ENCODE measurements around the gene CPSF6.

CPSF6 gene

GRCh38 chr12:69238589-69239351 lies 599 bp upstream of the CPSF6 start:
- Histone ChIP-seq H3K4me1 (ENCODE audit: control insufficient read depth, insufficient read depth, low read length, poor library complexity, severe bottlenecking) (peaks cover 36% of the 10 kb centered on the region), H3K36me3 (ENCODE audit: control insufficient read depth, insufficient read depth, low read length) (no peaks in the 10 kb centered on the region), H3K9me3 (ENCODE audit: control insufficient read depth, low read length) (no peaks in the 10 kb centered on the region), H3K27ac (ENCODE audit: insufficient read depth, low read length, poor library complexity, severe bottlenecking) (peak overlapping the region; percentile 82), H3K4me3 (ENCODE audit: insufficient read depth, low read depth, low read length, poor library complexity, severe bottlenecking) (peak overlapping the region; percentile 87), H3K27me3 (replicated peaks; ENCODE audit: control insufficient read depth, insufficient read depth, low read length, poor library complexity, severe bottlenecking) (no peaks in the 10 kb centered on the region)
- DNase-seq = no peak

- Histone ChIP-seq H3K27ac (ENCODE audit: insufficient read depth, low read length, poor library complexity, severe bottlenecking) (peak overlapping the region; percentile 82), H3K36me3 (ENCODE audit: control insufficient read depth, insufficient read depth, low read length) (no peaks in the 10 kb centered on the region), H3K4me1 (ENCODE audit: control insufficient read depth, insufficient read depth, low read length, poor library complexity, severe bottlenecking) (peaks cover 36% of the 10 kb centered on the region), H3K9me3 (ENCODE audit: control insufficient read depth, low read length) (no peaks in the 10 kb centered on the region), H3K27me3 (replicated peaks; ENCODE audit: control insufficient read depth, insufficient read depth, low read length, poor library complexity, severe bottlenecking) (no peaks in the 10 kb centered on the region), H3K4me3 (ENCODE audit: insufficient read depth, low read depth, low read length, poor library complexity, severe bottlenecking) (peak overlapping the region; percentile 87)
- peak; percentile 16 to 40 (median 35) for DNase-seq
Observed at GRCh38 chr12:69239922-69240630, 707 bp downstream of the CPSF6 start.

GRCh38 chr12:69240631-69240995 lies 1.2 kb downstream of the CPSF6 start:
- peak in 1 of 3 donors; percentile 18 for DNase-seq
- Histone ChIP-seq H3K36me3 (ENCODE audit: control insufficient read depth, insufficient read depth, low read length) (no peaks in the 10 kb centered on the region), H3K27me3 (replicated peaks; ENCODE audit: control insufficient read depth, insufficient read depth, low read length, poor library complexity, severe bottlenecking) (no peaks in the 10 kb centered on the region), H3K27ac (ENCODE audit: insufficient read depth, low read length, poor library complexity, severe bottlenecking) (peak overlapping the region; percentile 82), H3K9me3 (ENCODE audit: control insufficient read depth, low read length) (no peaks in the 10 kb centered on the region), H3K4me1 (ENCODE audit: control insufficient read depth, insufficient read depth, low read length, poor library complexity, severe bottlenecking) (peaks cover 36% of the 10 kb centered on the region), H3K4me3 (ENCODE audit: insufficient read depth, low read depth, low read length, poor library complexity, severe bottlenecking) (peak overlapping the region; percentile 87)

GRCh38 chr12:69241438-69242092 lies 2.2 kb downstream of the CPSF6 start:
- Histone ChIP-seq H3K4me1 (ENCODE audit: control insufficient read depth, insufficient read depth, low read length, poor library complexity, severe bottlenecking) (peaks cover 36% of the 10 kb centered on the region), H3K4me3 (ENCODE audit: insufficient read depth, low read depth, low read length, poor library complexity, severe bottlenecking) (no peak overlapping the region), H3K9me3 (ENCODE audit: control insufficient read depth, low read length) (no peaks in the 10 kb centered on the region), H3K36me3 (ENCODE audit: control insufficient read depth, insufficient read depth, low read length) (no peaks in the 10 kb centered on the region), H3K27me3 (replicated peaks; ENCODE audit: control insufficient read depth, insufficient read depth, low read length, poor library complexity, severe bottlenecking) (no peaks in the 10 kb centered on the region), H3K27ac (ENCODE audit: insufficient read depth, low read length, poor library complexity, severe bottlenecking) (no peak overlapping the region)
- DNase-seq = no peak

GRCh38 chr12:69243099-69244084 lies 4.0 kb downstream of the CPSF6 start:
- H3K27ac ChIP-seq (ENCODE audit: insufficient read depth, low read length, poor library complexity, severe bottlenecking) = no peak overlapping the region
- no peaks in the 10 kb centered on the region for H3K9me3 ChIP-seq (ENCODE audit: control insufficient read depth, low read length)
- DNase-seq = no peak
- no peaks in the 10 kb centered on the region for H3K36me3 ChIP-seq (ENCODE audit: control insufficient read depth, insufficient read depth, low read length)
- H3K4me1 ChIP-seq (ENCODE audit: control insufficient read depth, insufficient read depth, low read length, poor library complexity, severe bottlenecking) = peaks cover 34% of the 10 kb centered on the region
- H3K4me3 ChIP-seq (ENCODE audit: insufficient read depth, low read depth, low read length, poor library complexity, severe bottlenecking) = no peak overlapping the region
- H3K27me3 ChIP-seq (replicated peaks; ENCODE audit: control insufficient read depth, insufficient read depth, low read length, poor library complexity, severe bottlenecking) = no peaks in the 10 kb centered on the region

DNA sequence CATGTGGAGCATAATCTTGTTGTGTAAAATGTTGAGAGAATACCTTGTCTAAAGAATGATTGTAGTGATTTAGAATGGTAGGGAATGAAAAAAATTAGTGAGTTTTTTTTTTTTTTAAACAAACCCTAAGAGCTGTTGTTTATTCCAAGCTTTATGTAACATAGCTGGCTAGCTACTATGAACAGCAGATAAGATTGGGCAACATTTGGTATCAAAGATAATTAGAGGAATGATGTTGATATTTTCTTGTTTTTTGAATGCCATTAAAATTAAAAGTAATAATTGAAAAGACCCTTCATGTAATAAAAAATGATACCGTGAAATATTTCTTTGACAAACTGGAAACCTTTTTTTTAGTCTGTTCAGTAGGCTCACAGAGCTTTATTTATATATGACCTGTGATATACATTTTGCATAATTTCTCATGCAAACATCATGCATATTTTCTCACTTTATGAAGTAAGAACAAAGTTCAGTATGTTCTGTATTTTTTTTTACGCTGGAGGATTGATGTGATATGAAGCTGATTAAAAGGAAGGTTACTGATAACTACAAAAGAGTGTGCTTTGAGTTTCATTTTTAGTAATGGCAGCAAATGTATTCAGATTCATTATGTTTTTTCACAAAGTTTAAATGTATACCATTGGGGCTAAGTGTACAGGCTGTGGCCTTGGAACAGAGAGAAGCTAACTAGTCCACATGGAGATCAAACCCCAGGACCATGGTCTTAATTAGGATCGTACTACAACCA lies 8.1 kb downstream of the CPSF6 start:
- H3K4me3 ChIP-seq (ENCODE audit: insufficient read depth, low read depth, low read length, poor library complexity, severe bottlenecking) = no peak overlapping the region
- H3K4me1 ChIP-seq (ENCODE audit: control insufficient read depth, insufficient read depth, low read length, poor library complexity, severe bottlenecking) = peaks cover 14% of the 10 kb centered on the region
- H3K27ac ChIP-seq (ENCODE audit: insufficient read depth, low read length, poor library complexity, severe bottlenecking) = no peak overlapping the region
- no peaks in the 10 kb centered on the region for H3K36me3 ChIP-seq (ENCODE audit: control insufficient read depth, insufficient read depth, low read length)
- no peaks in the 10 kb centered on the region for H3K9me3 ChIP-seq (ENCODE audit: control insufficient read depth, low read length)
- no peak for DNase-seq
- H3K27me3 ChIP-seq (replicated peaks; ENCODE audit: control insufficient read depth, insufficient read depth, low read length, poor library complexity, severe bottlenecking) = no peaks in the 10 kb centered on the region

DNA sequence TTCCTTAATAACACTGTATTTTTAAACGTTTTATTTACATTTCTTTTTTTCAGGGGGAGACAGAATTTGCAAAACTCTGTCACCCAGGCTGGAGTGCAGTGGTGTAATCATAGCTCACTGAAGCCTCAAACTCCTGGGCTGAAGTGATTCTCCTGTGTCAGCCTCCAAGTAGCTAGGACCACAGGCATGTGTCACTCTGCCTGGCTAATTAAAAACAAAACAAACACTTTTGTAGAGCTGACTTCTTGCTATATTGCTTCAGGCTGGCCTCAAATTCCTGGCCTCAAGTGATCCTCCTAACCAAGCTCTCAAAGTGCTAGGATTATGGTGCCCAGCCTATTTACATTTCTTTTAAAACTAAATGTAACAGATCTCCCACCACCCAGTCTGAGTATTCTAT lies 12.7 kb downstream of the CPSF6 start:
- DNase-seq = no peak
- no peaks in the 10 kb centered on the region for H3K9me3 ChIP-seq (ENCODE audit: control insufficient read depth, low read length)

DNA sequence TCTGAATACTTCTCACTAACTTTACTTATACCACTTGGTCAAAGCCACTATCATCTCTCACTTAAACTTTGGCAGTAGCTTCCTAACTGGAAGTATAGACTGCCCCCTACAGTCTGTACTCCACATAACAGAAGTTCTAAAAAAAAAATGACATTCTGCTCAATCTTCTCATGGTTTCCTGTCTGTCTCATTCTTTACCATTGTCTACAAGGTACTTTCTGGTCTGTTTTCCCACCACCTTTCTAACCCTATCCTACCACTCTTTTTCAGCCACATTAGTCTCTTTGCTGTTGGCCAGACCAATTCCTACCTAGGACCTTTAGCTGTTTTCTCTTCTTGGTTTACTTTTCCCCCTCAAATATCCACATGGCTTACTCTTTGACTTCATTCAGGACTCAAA lies 14.7 kb downstream of the CPSF6 start:
- peaks cover 32% of the 10 kb centered on the region for H3K36me3 ChIP-seq (ENCODE audit: control insufficient read depth, insufficient read depth, low read length)
- no peak overlapping the region for H3K27ac ChIP-seq (ENCODE audit: insufficient read depth, low read length, poor library complexity, severe bottlenecking)
- DNase-seq = no peak

More for the DNA sequence above, 12.7 kb downstream of the CPSF6 start:
- H3K4me1 ChIP-seq (ENCODE audit: control insufficient read depth, insufficient read depth, low read length, poor library complexity, severe bottlenecking) = peaks cover 6% of the 10 kb centered on the region
- H3K4me3 ChIP-seq (ENCODE audit: insufficient read depth, low read depth, low read length, poor library complexity, severe bottlenecking) = no peak overlapping the region
- peaks cover 13% of the 10 kb centered on the region for H3K36me3 ChIP-seq (ENCODE audit: control insufficient read depth, insufficient read depth, low read length)
- no peak overlapping the region for H3K27ac ChIP-seq (ENCODE audit: insufficient read depth, low read length, poor library complexity, severe bottlenecking)
- H3K27me3 ChIP-seq (replicated peaks; ENCODE audit: control insufficient read depth, insufficient read depth, low read length, poor library complexity, severe bottlenecking) = no peaks in the 10 kb centered on the region

GRCh38 chr12:69254862-69255261 lies 15.5 kb downstream of the CPSF6 start:
- H3K36me3 ChIP-seq (ENCODE audit: control insufficient read depth, insufficient read depth, low read length) = peaks cover 40% of the 10 kb centered on the region
- H3K27me3 ChIP-seq (replicated peaks; ENCODE audit: control insufficient read depth, insufficient read depth, low read length, poor library complexity, severe bottlenecking) = no peaks in the 10 kb centered on the region
- no peak for DNase-seq
- no peak overlapping the region for H3K4me3 ChIP-seq (ENCODE audit: insufficient read depth, low read depth, low read length, poor library complexity, severe bottlenecking)
- no peaks in the 10 kb centered on the region for H3K9me3 ChIP-seq (ENCODE audit: control insufficient read depth, low read length)
- no peak overlapping the region for H3K27ac ChIP-seq (ENCODE audit: insufficient read depth, low read length, poor library complexity, severe bottlenecking)
- H3K4me1 ChIP-seq (ENCODE audit: control insufficient read depth, insufficient read depth, low read length, poor library complexity, severe bottlenecking) = no peaks in the 10 kb centered on the region

More for the DNA sequence above, 14.7 kb downstream of the CPSF6 start:
- Histone ChIP-seq H3K27me3 (replicated peaks; ENCODE audit: control insufficient read depth, insufficient read depth, low read length, poor library complexity, severe bottlenecking) (no peaks in the 10 kb centered on the region), H3K4me3 (ENCODE audit: insufficient read depth, low read depth, low read length, poor library complexity, severe bottlenecking) (no peak overlapping the region), H3K9me3 (ENCODE audit: control insufficient read depth, low read length) (no peaks in the 10 kb centered on the region), H3K4me1 (ENCODE audit: control insufficient read depth, insufficient read depth, low read length, poor library complexity, severe bottlenecking) (no peaks in the 10 kb centered on the region)
